ENCODE measurements around the gene GNPNAT1.
"Not testable (repeated sequence)": the region's sequence is repeated elsewhere in the genome, so short reads cannot be mapped to it uniquely, and the experiment has no call there.

GRCh38 chr14:52762923-52763322 lies 28.5 kb downstream of the GNPNAT1 start:
- TF ChIP-seq, protein P1, sequence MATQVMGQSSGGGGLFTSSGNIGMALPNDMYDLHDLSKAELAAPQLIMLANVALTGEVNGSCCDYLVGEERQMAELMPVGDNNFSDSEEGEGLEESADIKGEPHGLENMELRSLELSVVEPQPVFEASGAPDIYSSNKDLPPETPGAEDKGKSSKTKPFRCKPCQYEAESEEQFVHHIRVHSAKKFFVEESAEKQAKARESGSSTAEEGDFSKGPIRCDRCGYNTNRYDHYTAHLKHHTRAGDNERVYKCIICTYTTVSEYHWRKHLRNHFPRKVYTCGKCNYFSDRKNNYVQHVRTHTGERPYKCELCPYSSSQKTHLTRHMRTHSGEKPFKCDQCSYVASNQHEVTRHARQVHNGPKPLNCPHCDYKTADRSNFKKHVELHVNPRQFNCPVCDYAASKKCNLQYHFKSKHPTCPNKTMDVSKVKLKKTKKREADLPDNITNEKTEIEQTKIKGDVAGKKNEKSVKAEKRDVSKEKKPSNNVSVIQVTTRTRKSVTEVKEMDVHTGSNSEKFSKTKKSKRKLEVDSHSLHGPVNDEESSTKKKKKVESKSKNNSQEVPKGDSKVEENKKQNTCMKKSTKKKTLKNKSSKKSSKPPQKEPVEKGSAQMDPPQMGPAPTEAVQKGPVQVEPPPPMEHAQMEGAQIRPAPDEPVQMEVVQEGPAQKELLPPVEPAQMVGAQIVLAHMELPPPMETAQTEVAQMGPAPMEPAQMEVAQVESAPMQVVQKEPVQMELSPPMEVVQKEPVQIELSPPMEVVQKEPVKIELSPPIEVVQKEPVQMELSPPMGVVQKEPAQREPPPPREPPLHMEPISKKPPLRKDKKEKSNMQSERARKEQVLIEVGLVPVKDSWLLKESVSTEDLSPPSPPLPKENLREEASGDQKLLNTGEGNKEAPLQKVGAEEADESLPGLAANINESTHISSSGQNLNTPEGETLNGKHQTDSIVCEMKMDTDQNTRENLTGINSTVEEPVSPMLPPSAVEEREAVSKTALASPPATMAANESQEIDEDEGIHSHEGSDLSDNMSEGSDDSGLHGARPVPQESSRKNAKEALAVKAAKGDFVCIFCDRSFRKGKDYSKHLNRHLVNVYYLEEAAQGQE (IDR thresholded peaks at IDR 0.05; ENCODE audit: insufficient replicate concordance, low read depth), result not testable (repeated sequence)
- TF ChIP-seq, protein P2, sequence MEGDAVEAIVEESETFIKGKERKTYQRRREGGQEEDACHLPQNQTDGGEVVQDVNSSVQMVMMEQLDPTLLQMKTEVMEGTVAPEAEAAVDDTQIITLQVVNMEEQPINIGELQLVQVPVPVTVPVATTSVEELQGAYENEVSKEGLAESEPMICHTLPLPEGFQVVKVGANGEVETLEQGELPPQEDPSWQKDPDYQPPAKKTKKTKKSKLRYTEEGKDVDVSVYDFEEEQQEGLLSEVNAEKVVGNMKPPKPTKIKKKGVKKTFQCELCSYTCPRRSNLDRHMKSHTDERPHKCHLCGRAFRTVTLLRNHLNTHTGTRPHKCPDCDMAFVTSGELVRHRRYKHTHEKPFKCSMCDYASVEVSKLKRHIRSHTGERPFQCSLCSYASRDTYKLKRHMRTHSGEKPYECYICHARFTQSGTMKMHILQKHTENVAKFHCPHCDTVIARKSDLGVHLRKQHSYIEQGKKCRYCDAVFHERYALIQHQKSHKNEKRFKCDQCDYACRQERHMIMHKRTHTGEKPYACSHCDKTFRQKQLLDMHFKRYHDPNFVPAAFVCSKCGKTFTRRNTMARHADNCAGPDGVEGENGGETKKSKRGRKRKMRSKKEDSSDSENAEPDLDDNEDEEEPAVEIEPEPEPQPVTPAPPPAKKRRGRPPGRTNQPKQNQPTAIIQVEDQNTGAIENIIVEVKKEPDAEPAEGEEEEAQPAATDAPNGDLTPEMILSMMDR (IDR thresholded peaks at IDR 0.05; ENCODE audit: insufficient read depth, low read length), result not testable (repeated sequence)
- TF ChIP-seq SPI1 (IDR thresholded peaks at IDR 0.05; ENCODE audit: borderline replicate concordance, low read depth); POLR2AphosphoS5 (IDR thresholded peaks at IDR 0.05; ENCODE audit: low read depth): not testable (repeated sequence)

Data from HL-60 (cell line).